ENCODE results near the gene DNAJA4. TPM values are rescaled to one million over a fixed set of nuclear protein-coding genes. Genes with fewer than 3 reads are reported as not detected.

Gene DNAJA4
- total and polyA plus RNA-seq, 7 donors: 7.4 to 26.1 (median 16.8) TPM

- intact Hi-C loops (cut with DNase I): no loop called here
- Histone ChIP-seq H3K4me3 (no peak overlapping the region), H3K27me3 (no peaks in the 10 kb centered on the region), H3K9me3 (no peaks in the 10 kb centered on the region), H3K4me1 (peaks cover 0 to 24% (median 9%) of the 10 kb centered on the region in 4 donors), H3K27ac (peak overlapping the region in 1 of 4 donors; percentile 17), H3K36me3 (no peaks in the 10 kb centered on the region)
- TF ChIP-seq EP300 (IDR thresholded peaks at IDR 0.05) (no peak), POLR2AphosphoS5 (IDR thresholded peaks at IDR 0.05) (no peak), POLR2A (IDR thresholded peaks at IDR 0.05) (no peak)
- TF ChIP-seq, protein P1, sequence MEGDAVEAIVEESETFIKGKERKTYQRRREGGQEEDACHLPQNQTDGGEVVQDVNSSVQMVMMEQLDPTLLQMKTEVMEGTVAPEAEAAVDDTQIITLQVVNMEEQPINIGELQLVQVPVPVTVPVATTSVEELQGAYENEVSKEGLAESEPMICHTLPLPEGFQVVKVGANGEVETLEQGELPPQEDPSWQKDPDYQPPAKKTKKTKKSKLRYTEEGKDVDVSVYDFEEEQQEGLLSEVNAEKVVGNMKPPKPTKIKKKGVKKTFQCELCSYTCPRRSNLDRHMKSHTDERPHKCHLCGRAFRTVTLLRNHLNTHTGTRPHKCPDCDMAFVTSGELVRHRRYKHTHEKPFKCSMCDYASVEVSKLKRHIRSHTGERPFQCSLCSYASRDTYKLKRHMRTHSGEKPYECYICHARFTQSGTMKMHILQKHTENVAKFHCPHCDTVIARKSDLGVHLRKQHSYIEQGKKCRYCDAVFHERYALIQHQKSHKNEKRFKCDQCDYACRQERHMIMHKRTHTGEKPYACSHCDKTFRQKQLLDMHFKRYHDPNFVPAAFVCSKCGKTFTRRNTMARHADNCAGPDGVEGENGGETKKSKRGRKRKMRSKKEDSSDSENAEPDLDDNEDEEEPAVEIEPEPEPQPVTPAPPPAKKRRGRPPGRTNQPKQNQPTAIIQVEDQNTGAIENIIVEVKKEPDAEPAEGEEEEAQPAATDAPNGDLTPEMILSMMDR (IDR thresholded peaks at IDR 0.05): no peak
- 71 to 75% methylated on average over 4 of the region's 4 CpGs for WGBS, 2 donors
- no peak for DNase-seq
Observed at GRCh38 chr15:78223396-78224022, 40.9 kb upstream of the DNAJA4 start.

- H3K27me3 ChIP-seq: no peaks in the 10 kb centered on the region
- H3K9me3 ChIP-seq: no peaks in the 10 kb centered on the region
- intact Hi-C loops (cut with DNase I): no loop called here
- no peak for TF ChIP-seq POLR2AphosphoS5 (IDR thresholded peaks at IDR 0.05)
- TF ChIP-seq, protein P1 (IDR thresholded peaks at IDR 0.05): no peak
- TF ChIP-seq EP300 (IDR thresholded peaks at IDR 0.05): no peak
- TF ChIP-seq POLR2A (IDR thresholded peaks at IDR 0.05): no peak
- WGBS, 2 donors: 74 to 87% methylated on average over 2 of the region's 2 CpGs
- no peak overlapping the region for H3K27ac ChIP-seq
- peaks cover 0 to 24% (median 9%) of the 10 kb centered on the region in 4 donors for H3K4me1 ChIP-seq
- no peak overlapping the region for H3K4me3 ChIP-seq
- H3K36me3 ChIP-seq: no peaks in the 10 kb centered on the region
- DNase-seq: no peak
Observed at GRCh38 chr15:78224023-78224411, 40.3 kb upstream of the DNAJA4 start.

DNA sequence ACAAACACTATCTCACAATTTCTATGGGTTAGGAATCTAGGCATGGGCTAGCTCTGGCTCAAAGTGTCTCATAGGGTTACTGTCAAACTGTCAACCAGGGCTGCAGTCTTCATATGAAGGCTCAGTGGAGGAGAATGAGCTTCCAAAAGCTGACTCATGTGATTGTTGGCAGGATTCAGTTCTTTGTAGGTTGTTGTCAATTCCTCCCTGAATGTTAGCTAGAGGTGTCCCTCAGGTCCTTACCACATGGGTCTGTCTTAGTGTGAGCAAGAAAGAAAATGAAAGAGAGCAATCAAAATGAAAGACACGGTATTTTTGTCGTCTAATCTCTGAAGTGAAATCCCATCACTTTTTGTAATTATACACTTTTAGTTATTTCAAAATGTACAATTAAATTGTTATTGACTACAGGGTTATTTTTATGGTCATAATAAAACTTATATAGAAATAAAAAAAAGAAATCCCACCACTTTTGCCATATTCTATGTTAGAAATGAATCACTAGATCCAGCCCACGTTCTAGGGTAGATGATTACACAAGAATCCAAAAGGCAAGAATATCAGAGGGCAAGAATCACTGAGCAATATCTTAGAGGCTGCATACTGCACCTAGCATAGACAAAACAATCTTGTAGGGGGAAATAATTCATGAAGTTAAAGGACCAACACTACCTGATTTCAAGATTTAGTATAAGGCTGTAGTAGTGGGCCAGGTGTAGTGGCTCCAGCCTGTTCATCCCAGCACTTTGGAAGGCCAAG lies 38.4 kb upstream of the DNAJA4 start:
- TF ChIP-seq, protein P1 (IDR thresholded peaks at IDR 0.05): no peak
- TF ChIP-seq EP300 (IDR thresholded peaks at IDR 0.05): no peak
- no peak for TF ChIP-seq POLR2AphosphoS5 (IDR thresholded peaks at IDR 0.05)
- no peak for TF ChIP-seq POLR2A (IDR thresholded peaks at IDR 0.05)
- no peak for DNase-seq
- Histone ChIP-seq H3K4me1 (peaks cover 0 to 14% (median 7%) of the 10 kb centered on the region in 4 donors), H3K4me3 (no peak overlapping the region), H3K36me3 (no peaks in the 10 kb centered on the region), H3K9me3 (no peaks in the 10 kb centered on the region), H3K27me3 (no peaks in the 10 kb centered on the region), H3K27ac (no peak overlapping the region)
- intact Hi-C loops (cut with DNase I): no loop called here
- 84 to 90% methylated on average over 3 of the region's 3 CpGs for WGBS, 2 donors

GRCh38 chr15:78228356-78228996 lies 35.9 kb upstream of the DNAJA4 start:
- TF ChIP-seq EP300 (IDR thresholded peaks at IDR 0.05) (no peak), POLR2A (IDR thresholded peaks at IDR 0.05) (no peak), POLR2AphosphoS5 (IDR thresholded peaks at IDR 0.05) (no peak)
- TF ChIP-seq, protein P1 (IDR thresholded peaks at IDR 0.05): no peak
- DNase-seq: peak; percentile 32
- intact Hi-C loops (cut with DNase I): no loop called here
- H3K4me3 ChIP-seq: no peak overlapping the region
- WGBS, 2 donors: 90 to 95% methylated on average over 8 of the region's 8 CpGs
- no peak overlapping the region for H3K27ac ChIP-seq
- no peaks in the 10 kb centered on the region for H3K27me3 ChIP-seq
- no peaks in the 10 kb centered on the region for H3K4me1 ChIP-seq
- no peaks in the 10 kb centered on the region for H3K9me3 ChIP-seq
- no peaks in the 10 kb centered on the region for H3K36me3 ChIP-seq

All from sigmoid colon (tissue), 7 donors.